Measurements from ENCODE around the gene MED13.

DNA sequence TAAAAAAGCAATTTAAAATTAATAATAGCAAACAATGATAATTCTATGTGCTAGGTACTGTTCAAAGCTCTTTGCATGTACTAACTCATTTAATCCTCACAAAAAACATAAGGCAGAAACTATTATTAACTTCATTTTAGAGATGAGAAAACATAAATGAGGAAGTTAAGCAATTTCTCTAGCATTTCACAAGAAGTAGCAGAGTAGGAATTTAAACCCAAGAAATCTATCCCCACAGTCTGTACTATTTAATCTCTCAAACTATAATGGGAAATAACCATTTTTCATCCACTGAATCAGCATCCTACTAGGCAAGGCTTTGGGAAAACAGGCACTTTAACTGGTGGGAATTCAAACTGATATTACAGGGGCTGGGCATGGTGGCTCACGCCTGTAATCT lies 95.0 kb downstream of the MED13 start:
- TF ChIP-seq SUZ12 (IDR thresholded peaks at IDR 0.05), result no peak
- TF ChIP-seq ELF4 (IDR thresholded peaks at IDR 0.05), result no peak
- TF ChIP-seq BHLHE40 (IDR thresholded peaks at IDR 0.05; ENCODE audit: borderline replicate concordance), result no peak
- no peak for TF ChIP-seq LEF1 (IDR thresholded peaks at IDR 0.05; ENCODE audit: borderline replicate concordance)
- TF ChIP-seq, protein P1, sequence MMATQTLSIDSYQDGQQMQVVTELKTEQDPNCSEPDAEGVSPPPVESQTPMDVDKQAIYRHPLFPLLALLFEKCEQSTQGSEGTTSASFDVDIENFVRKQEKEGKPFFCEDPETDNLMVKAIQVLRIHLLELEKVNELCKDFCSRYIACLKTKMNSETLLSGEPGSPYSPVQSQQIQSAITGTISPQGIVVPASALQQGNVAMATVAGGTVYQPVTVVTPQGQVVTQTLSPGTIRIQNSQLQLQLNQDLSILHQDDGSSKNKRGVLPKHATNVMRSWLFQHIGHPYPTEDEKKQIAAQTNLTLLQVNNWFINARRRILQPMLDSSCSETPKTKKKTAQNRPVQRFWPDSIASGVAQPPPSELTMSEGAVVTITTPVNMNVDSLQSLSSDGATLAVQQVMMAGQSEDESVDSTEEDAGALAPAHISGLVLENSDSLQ (IDR thresholded peaks at IDR 0.05), result no peak
- no peak for TF ChIP-seq TARDBP (IDR thresholded peaks at IDR 0.05)
- no peak for TF ChIP-seq SP1 (IDR thresholded peaks at IDR 0.05)
- TF ChIP-seq FOXK2 (IDR thresholded peaks at IDR 0.05), result no peak
- no peak for TF ChIP-seq NFRKB (IDR thresholded peaks at IDR 0.05)
- no peak for TF ChIP-seq ARNT (IDR thresholded peaks at IDR 0.05)
- TF ChIP-seq ZNF384 (IDR thresholded peaks at IDR 0.05), result no peak

Data from HEK293T (cell line).